C1 segment of cervical spinal cord (tissue), 14 donors: Measurements from ENCODE around the gene NEGR1.

Source experiments
- DNase-seq, 14 donors: peaks; one replicate each; lab custom pipeline; 2025; lab: John Stamatoyannopoulos, UW

NEGR1 gene

DNA sequence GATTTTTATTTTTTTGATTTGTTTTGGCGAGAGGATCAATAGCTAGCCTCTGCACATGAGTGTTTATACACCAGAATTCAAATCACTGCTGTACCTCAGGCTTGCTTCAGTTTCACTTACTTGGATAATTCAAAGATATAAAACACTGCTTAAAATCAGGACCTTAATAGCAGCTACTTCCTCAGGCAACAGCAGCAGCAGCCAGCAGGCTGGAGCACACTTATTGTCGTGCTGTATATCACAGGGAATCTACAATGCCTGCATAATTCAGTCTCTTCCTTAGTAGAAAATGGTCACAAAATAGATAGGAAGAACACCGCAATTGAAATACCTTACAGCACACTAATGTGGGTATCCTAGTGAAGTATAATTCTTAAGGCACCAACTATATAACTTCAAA is 497.3 kb downstream of the NEGR1 start:
- no peak for DNase-seq

DNA sequence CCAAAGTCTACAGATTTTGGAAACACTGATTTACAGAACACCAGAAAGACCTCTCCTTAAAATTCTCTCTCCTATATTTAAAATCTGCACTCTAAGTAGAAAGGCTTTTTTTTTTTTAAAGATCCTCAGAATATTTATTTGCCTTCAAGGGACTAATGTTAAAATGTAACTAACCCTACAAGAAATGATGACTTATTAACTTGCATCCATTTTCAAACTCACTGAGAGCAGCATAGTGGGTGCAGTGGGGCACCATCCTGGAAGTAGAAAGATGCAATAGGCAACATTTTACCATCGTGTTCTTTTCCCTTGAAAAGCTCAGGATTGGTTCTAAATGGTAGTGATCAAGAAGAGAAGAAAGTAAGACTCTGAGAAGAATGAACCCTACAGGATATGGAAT is 498.1 kb downstream of the NEGR1 start:
- DNase-seq, result no peak

DNA sequence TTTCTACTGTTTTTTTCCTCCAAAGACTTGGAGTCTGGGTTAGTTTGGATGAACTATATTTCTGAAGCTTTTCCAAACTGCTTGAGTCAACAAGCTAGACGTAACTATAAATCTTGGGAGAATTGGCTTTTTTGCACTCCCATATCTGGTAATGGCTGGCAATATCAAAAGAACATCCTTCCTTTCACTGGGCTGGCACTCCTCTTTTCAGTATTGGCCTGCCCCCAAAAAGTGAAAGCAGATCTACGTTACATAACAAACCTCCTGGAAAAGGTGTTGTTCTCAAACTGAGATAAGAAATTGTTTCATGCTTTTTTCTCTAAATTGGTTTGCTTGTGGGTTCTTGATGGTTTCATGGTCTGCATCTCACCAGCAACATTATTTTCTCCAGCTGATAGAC is 499.3 kb downstream of the NEGR1 start:
- peak in 1 of 14 donors; percentile 71 for DNase-seq

GRCh38 chr1:71781450-71781849 is 500.9 kb downstream of the NEGR1 start:
- DNase-seq, result no peak

GRCh38 chr1:71780681-71781080 is 501.7 kb downstream of the NEGR1 start:
- DNase-seq, result no peak

DNA sequence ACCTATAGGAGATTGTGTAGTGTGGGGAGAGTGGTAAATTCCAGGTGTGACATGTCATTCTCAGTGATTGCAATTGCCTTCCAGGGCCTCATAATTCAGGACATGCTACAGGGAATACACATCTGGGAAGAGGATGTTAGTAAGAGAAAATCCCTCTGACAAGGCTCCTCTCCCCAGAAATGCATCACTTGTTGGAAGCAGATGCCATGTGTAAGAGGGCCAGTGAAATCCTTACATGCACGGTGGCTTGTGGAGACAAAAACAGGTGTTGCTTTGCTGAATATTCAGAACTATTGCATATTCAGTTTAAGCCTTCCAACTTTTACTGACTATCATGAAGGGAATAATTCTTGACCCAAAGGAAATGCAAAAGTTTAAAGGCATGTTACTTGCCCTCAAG is 503.4 kb downstream of the NEGR1 start:
- no peak for DNase-seq

- no peak for DNase-seq
Measured at GRCh38 chr1:71777094-71777493, 505.2 kb downstream of the NEGR1 start.

GRCh38 chr1:71774705-71775104 is 507.6 kb downstream of the NEGR1 start:
- no peak for DNase-seq

DNA sequence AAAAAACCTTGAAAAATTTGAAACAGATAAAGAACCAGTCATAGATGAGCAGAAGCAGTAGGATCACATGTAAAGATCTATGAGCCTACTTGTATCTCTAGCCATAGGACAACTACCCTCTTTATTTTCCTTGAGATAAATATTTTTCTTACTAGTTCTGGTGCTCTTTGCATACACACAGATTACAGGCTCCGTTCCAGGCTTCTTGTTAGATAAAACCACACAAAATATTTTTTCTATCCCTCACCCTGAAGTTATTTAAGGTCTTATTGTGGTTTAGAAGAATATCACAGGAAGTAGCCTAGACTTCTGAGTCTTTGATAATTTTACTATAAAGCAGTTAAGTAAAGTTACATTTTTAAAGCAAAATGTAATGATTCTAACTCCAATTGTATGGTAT is 512.2 kb downstream of the NEGR1 start:
- no peak for DNase-seq

DNA sequence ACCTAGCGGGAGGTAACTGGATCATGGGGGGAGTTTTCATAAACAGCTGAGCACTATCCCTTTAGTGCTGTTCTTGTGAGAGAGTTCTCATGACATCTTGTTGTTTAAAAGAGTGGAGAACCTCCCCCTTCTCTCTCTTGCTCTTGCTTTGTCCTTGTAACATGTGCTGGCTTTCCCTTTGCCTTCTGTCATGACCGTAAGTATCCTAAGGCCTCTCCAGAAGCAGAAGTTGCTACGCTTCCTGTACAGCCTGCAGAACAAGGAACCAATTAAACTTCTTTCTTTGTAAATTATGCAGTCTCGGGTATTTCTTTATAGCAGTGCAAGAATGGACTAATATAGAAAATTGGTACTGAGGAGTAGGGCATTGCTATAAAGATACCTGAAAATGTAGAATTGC is 515.6 kb downstream of the NEGR1 start:
- no peak for DNase-seq

- DNase-seq, result no peak
Measured at GRCh38 chr1:71762514-71763255, 519.7 kb downstream of the NEGR1 start.

DNA sequence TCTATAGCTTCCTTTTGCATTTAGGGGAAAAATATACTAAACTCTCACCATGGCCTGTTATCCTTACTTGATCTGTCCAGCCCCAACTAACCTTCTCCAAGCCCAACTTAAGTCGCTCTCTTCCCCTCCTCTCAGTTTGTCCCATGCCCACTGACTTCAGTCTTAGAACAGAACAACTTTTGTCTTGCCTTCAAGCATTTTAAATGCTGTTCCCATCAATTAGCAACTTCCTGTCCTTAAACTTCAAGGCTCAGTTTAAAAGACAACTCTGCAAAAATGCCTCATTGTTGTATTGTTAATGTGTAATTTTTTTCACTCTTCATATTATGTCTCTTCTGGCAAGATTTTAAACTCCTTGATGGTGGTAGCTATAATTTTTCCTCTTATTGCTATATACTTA is 526.9 kb downstream of the NEGR1 start:
- DNase-seq, result no peak

DNA sequence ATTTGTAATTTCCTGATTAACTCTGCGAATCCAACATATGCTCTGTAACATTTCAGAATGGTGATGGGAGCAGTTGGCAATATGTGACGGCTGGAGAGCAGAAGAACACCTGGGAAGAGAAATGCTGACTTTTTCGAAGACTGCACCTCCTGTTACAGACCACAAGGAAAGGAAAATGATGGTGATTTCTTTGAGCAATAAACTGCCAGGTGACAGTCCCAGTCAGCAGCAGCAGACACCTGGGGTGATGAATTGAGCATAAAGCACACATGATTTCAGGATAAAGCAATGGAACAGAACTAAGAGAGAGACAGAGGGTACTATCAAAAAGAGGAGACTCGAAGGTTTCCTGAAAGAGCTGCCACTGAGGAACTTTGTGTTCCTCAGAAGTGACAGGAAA is 528.6 kb downstream of the NEGR1 start:
- DNase-seq, result peak in 1 of 14 donors; percentile 21

- DNase-seq, result no peak
Measured at GRCh38 chr1:71745326-71745725, 537.0 kb downstream of the NEGR1 start.

GRCh38 chr1:71743862-71744261 is 538.5 kb downstream of the NEGR1 start:
- no peak for DNase-seq

GRCh38 chr1:71738910-71739309 is 543.4 kb downstream of the NEGR1 start:
- no peak for DNase-seq

- DNase-seq, result no peak
Measured at GRCh38 chr1:71738256-71738655, 544.1 kb downstream of the NEGR1 start.

DNA sequence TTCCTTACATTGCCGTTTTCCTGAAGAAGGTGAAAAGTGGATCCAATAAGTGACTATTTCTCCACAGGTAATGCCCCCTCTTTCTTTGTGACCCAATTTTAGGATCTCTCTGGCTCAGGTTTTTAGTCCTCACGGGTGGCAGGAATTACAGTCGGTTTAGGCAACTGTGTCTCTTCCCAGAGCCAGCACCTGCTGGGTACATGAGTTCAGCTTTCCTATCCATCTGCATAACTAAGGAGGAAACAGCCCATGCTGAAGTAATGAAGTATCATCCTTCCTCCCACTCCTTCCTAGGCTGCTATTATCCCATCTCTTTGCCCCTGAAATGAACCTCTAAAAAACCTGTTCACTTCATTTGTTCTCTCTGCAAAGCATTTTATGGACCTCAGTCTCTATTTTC is 544.6 kb downstream of the NEGR1 start:
- DNase-seq, result peak in 1 of 14 donors; percentile 91

GRCh38 chr1:71733121-71733520 is 549.2 kb downstream of the NEGR1 start:
- DNase-seq, result no peak

- DNase-seq, result no peak
Measured at GRCh38 chr1:71721532-71721931, 560.8 kb downstream of the NEGR1 start.

- DNase-seq, result no peak
Measured at GRCh38 chr1:71719330-71719729, 563.0 kb downstream of the NEGR1 start.

- DNase-seq, result no peak
Measured at GRCh38 chr1:71717186-71717585, 565.2 kb downstream of the NEGR1 start.

DNA sequence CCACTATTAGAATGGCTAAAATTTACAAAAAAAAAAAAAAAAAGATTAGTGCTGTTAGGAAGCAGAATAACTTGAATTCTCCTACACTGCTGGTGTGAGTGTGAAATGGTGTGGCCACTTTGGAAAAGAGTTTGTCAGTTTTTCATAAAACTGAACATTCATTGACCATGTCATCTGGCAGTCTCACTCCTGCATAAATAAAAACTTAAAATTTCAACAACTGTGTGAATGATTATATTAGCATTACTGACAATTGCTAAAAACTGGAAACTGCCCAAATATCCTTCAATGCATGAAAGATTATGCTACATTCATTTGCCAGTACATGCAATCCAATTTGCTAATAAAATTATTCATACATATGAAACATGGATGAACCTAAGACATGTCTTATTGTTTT is 570.9 kb downstream of the NEGR1 start:
- DNase-seq, result no peak
